Ishikawa (cell line): Measurements from ENCODE around the gene RANGAP1.

ENCODE experiments used
- RAD21 ChIP-seq: IDR thresholded peaks from 2 replicates; pipeline ENCODE4 v1.6.1; 2012; ENCODE audit warnings: low read depth
- TF ChIP-seq, protein P1 (sequence below): IDR thresholded peaks from 2 replicates; pipeline ENCODE4 v1.6.1; 2012

DNA sequence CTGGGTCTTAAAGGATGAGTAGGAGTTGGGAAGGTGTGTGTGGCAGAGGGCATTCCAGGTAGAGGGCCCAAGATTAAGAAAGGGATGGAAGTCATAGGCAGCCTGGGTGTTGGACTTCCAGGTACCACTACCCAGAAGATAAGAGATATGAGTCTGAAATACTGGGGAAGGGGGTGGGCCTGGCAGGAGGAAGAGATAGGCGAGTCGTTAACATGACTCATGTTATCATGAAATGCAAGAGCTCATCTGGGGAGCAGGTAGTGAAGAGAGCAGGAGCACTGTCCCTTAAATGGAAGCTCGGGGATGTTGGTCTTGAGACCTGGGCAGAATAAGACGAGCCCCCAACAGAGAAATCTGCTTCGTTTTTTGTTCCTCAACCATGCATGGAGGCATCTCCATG lies 25.5 kb upstream of the RANGAP1 start:
- no peak for TF ChIP-seq RAD21
- TF ChIP-seq, protein P1, sequence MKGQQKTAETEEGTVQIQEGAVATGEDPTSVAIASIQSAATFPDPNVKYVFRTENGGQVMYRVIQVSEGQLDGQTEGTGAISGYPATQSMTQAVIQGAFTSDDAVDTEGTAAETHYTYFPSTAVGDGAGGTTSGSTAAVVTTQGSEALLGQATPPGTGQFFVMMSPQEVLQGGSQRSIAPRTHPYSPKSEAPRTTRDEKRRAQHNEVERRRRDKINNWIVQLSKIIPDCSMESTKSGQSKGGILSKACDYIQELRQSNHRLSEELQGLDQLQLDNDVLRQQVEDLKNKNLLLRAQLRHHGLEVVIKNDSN: no peak
